ENCODE data around the gene YTHDF2.
"Not testable (repeated sequence)": the region's sequence is repeated elsewhere in the genome, so short reads cannot be mapped to it uniquely, and the experiment has no call there.

YTHDF2 gene

GRCh38 chr1:28761189-28761588 is 24.4 kb downstream of the YTHDF2 start:
- DNase-seq: no peak

- no peak for DNase-seq
Observed at GRCh38 chr1:28766532-28767183, 29.9 kb downstream of the YTHDF2 start.

DNA sequence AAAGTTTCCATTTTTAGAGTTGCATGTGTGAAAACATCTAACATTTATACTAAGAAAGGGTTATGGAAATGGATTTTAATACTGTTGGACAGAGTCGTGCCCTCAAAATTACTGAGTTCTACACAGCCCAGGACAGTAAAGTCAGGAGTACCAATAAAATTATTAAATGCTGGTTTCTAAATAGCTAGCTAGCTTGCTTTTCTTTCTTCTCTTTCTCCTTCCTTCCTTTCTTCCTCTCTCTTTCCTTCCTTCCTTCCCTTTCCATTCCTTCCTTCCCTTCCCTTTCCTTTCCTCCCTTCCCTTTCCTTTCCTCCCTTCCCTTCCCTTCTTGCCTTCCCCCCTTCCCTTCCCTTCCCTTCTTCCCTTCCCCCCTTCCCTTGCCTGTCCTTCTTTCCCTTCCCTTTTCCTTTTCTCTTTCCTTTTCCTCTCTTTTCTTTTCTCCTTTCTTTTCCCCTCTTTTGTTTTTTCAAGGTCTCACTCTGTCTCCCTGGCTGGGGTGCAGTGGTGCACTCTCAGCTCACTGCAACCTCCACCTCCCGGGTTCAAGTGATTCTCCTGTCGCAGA is 33.9 kb downstream of the YTHDF2 start:
- no peak for DNase-seq

DNA sequence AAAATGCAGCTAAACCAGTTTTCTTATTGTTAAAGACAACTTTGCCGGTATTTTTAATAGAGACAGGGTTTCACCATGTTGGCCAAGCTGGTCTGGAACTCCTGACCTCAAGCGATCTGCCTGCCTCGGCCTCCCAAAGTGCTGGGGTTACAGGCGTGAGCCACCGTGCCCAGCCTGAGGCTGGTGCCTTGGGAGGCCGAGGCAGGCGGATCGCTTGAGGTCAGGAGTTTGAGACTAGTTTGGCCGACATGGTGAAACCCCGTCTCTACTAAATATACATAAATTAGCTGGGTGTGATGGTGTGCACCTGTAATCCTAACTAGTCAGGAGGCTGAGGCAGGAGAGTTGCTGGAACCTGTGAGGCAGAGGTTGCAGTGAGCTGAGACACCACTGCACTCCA is 35.2 kb downstream of the YTHDF2 start:
- DNase-seq: not testable (repeated sequence)

- DNase-seq: no peak
Observed at GRCh38 chr1:28773105-28773504, 36.4 kb downstream of the YTHDF2 start.

DNA sequence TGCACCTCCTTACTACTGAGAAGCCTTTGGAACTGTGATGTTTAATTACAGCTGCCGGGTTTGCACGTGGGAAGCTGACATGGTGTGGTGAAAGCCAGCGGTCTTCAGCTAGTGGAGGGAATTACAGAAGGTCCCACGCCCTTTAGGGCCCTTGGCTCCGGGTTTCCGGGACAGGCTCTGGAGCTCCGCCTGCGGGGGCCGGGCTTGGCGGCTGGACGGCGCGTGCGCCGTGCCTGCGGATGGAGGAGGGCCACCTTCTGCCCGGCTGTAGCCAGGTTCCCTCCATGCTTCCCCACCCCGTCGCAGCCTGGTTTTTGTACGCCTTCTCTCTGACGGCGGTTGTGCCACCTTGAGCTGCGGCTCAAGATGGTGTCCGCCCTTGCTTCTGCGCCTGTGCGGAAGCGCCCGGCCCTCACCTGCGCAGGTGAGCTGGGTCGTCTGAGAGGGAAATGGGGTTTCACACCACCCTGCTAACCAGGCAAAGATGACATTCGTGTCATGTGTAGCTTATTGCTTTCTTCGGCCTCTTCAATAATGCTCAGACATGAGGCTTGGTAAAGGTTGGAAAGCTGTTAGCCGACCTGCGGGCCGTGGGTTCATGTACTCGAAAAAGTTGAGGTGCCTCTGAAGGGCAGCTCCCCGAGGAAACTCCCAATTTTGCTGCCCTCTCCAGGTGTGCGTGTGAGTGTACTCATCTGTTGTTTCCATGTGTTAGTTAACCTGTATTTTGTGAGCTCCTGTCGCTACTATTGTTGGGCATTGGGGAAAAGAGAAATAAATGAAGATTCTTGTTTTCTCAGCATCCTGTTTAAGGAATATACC is 38.6 kb downstream of the YTHDF2 start:
- peak; percentile 56 for DNase-seq

GRCh38 chr1:28776341-28776740 is 39.6 kb downstream of the YTHDF2 start:
- DNase-seq: no peak

DNA sequence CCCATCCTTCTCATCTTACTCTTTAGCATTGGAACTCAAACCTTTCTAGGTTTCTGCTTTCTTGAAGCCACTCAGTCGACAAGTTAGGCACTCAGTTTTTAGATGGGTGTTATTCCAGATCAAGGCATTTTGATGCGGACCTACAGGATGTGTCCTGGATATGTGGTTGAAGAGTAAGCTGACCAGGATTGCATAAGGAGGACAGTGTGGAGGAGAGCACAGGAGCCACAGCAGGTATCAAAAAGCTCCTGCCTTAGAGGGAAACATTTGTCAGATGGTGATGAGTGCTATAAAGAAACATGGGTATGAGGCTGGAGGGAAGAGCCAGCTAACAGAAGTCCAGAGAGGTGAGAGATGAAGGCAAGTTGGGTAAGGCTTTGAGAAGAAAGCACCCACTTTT is 41.3 kb downstream of the YTHDF2 start:
- DNase-seq: no peak

GRCh38 chr1:28779751-28780408 is 43.1 kb downstream of the YTHDF2 start:
- DNase-seq: no peak

GRCh38 chr1:28781305-28781704 is 44.6 kb downstream of the YTHDF2 start:
- DNase-seq: no peak

GRCh38 chr1:28782011-28782410 is 45.3 kb downstream of the YTHDF2 start:
- DNase-seq: no peak

DNA sequence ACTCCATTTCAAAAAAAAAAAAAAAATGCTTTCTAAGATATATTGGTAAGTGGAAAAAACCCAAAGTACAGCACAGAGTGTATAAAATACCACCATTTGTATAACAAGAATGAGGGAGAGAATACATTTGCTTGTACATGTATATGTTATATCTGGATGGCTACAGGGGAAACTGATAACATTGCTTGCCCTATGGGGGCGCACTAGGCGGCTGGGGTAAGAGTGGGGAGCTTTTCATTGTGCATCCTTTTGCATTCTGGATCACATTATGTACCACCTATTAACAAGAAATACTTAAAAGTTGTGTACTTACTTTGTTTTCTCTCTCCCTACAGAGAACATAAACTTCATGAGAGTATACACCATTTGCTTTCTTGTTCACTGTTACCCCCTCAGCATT is 46.6 kb downstream of the YTHDF2 start:
- no peak for DNase-seq

GRCh38 chr1:28789412-28789811 is 52.7 kb downstream of the YTHDF2 start:
- no peak for DNase-seq

DNA sequence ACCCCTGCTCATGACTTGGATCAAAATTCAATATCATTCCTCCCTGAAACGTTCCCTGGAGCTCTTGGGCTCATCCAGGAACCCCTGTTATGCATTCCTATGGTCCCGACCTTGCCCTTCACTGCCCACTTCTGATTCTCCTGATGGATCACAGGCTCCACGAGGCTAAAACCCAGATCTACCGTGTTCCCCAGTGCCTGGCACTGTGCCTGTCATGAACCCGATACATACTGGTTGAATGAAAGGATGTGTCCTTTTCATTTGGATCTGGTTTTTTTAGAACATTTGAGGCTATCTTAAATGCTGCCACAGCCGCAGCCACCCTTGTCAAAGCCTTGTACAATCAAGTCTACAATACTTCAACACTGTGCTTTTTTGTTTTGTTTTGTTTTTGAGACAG is 53.1 kb downstream of the YTHDF2 start:
- no peak for DNase-seq

- DNase-seq: no peak
Observed at GRCh38 chr1:28790377-28791035, 53.8 kb downstream of the YTHDF2 start.

- DNase-seq: not testable (repeated sequence)
Observed at GRCh38 chr1:28791929-28792328, 55.2 kb downstream of the YTHDF2 start.

DNA sequence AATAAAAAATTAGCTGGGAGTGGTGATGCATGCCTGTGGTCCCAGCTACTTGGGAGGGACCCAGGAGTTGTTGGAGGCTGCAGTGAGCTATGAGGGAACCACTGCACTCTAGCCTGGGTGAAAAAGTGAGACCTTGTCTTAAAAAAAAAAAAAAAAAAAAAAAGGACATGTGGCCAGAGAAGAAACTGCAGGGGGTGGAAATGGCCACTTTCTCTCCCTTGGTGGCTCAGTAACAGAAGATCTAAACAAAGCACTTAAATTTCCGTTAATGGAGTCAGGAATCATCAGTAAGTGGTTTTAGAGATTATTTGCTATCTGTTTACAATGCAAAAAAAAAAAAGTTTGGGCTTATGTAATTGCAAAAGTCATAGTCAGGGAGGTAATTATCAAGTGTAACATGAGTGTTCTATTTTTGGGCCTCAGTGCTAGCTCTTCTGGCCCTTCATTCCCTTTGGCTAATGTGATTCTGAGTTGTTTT is 55.9 kb downstream of the YTHDF2 start:
- no peak for DNase-seq

- DNase-seq: not testable (repeated sequence)
Observed at GRCh38 chr1:28794582-28794981, 57.8 kb downstream of the YTHDF2 start.

GRCh38 chr1:28796352-28797211 is 59.8 kb downstream of the YTHDF2 start:
- DNase-seq: no peak

- no peak for DNase-seq
Observed at GRCh38 chr1:28800324-28800723, 63.6 kb downstream of the YTHDF2 start.

DNA sequence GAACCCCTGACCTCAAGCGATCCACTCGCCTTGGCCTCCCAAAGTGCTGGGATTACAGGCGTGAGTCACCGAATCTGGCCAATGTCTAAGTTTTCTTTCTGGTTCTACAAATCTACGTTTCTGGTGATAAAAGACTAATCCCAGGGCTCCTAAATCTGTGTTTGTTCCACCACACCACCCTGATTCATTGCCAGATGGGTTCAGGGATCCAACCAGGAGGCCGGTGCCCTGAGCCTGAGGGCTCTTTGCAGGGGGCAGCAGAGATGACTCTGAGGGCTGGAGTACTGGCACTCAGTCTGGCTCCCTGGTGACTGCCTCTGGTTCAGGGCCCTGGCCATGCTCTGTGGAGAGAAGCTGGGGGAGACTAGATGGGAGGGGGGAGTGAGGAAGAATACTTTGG is 64.7 kb downstream of the YTHDF2 start:
- no peak for DNase-seq

- DNase-seq: no peak
Observed at GRCh38 chr1:28803051-28803450, 66.3 kb downstream of the YTHDF2 start.
